Activated CD4-positive, alpha-beta T cell treated with anti-CD3 and anti-CD28 coated beads, Interleukin-2, amount 50 U/mL, for 24 hours (primary cell): Measurements from ENCODE around the gene RAB30.

ENCODE experiments used
- DNase-seq, 2 donors: peaks; one replicate each; pipeline ENCODE4 v3.0.0-alpha.2; 2020; ENCODE audit warnings: low read depth in 1 of 2, low spot score in 1 of 2

The RAB30 gene, protein sequence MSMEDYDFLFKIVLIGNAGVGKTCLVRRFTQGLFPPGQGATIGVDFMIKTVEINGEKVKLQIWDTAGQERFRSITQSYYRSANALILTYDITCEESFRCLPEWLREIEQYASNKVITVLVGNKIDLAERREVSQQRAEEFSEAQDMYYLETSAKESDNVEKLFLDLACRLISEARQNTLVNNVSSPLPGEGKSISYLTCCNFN

DNA sequence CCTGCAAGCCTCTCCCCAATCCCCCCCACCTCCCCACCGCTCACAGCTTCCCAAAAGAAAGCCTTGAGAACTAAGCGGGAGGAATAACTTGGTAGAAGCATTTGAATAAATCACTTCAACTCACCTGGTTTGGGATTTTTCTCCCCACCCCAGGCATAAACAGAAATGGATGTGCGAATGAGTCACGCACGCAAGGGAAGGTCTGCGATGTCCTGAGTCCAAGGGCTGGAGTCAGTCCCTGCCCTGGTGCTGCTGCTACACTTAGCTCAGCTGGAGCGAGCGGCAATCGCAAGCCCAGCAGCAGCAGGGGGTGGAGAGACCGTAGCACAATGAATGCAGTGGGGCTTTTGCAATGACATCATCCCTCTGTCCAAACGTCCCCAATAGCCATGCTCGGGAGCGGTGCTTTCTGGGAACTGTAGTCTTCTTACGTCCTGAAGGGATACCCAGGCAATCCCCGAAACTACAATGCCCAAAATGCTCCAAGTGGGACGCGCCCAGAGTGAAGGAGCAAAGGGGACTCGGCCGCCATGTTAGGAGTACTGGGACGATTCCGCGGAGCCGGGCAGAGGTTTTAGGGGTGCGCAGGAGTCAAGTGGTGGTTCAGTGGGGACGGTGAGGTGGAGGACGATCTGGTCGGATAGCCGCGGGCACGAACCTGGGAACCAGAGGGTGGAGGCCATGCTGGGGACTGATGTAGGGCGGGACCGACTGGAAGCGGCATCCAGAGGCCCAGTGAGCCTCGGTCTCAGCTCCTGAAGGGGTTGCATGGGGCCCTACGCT is at the start of gene RAB30:
Gene RAB30 (minus strand): TSS at position 331 of the 783 bp plus-strand sequence. CDS start 74,581 bp downstream, outside the sequence.
- peak; percentile 78 to 95 for DNase-seq

DNA sequence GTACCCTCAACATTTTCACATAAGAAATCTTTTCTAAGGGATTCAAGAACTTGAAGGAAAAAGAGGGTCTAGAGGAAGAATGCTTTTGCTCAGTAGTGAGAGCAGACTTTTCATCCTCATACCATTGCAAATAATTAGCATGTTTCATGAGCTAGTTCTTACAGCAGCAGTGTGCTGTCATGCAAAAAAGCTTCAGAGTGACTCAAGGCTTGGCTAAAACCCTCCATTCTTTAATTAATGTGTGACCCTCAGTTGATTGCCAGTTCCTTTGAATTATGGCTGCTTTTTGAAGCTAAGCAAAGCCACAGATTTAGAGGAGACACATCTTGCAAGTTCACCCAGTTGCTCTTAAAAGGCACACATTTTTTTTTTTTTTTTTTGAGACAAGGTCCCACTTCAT is 48.6 kb upstream of the RAB30 start:
- DNase-seq: no peak

DNA sequence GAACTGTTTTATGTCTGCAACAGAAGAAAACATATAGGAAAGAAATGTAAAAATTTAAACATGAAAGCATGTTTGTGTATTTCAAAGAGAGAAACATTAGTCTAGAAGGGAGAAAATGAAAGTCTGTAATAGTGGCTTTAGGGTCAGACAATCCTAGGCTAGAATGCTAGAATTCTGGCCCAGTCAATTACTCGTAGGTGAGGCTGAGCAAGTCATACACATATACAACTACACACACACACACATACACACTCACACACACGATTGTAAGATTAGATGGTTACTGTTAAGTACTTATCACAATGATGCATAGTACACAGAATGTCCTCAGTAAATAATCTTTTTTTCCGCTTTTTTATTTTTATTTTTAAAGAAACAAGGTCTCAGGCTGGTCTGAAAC is 47.5 kb upstream of the RAB30 start:
- no peak for DNase-seq

DNA sequence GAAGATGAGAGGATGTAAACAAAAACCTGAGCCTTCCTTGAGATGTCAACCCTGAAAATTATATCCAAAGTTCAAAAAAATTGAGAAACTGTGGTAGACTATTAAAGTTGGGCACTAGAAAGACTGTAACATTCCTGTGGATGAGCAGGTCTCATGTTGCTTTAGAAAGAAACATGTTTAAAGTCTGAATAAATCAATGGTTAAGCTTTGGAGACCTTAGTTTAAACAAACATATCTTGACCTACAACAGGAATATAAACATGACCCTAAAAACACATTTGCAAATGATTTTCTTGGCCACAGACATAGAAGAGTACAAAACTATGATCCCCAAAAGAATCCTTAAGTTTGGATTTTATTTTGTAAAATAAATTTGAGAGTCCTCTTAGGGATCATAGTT is 47.1 kb upstream of the RAB30 start:
- no peak for DNase-seq

DNA sequence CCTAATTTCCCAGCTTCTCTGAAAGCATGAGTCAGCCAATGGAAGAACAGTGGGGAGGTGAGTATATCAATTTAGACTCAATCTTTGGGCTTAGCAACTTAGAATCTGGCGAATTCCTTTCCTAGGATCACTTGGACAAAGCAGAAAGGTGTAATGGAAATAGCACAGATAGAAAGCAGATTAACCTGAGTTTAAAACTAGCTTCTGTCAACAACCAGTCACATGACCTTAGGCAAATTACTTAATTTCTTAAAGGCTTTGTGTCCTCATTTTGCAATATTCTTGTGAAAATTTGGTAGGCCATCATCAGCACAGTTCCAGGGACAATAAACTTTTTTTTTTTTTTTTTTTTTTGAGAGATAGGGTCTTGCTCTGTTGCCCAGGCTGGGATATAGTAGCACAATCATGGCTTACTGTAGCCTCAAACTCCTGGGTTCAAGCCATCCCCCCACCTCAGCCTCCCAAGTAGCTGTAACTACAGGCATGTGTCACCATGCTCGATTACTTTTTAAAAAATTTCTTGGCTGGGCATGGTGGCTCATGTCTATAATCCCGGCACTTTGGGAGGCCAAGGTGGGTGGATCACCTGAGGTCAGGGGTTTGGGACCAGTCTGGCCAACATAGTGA is 44.4 kb upstream of the RAB30 start:
- no peak for DNase-seq

DNA sequence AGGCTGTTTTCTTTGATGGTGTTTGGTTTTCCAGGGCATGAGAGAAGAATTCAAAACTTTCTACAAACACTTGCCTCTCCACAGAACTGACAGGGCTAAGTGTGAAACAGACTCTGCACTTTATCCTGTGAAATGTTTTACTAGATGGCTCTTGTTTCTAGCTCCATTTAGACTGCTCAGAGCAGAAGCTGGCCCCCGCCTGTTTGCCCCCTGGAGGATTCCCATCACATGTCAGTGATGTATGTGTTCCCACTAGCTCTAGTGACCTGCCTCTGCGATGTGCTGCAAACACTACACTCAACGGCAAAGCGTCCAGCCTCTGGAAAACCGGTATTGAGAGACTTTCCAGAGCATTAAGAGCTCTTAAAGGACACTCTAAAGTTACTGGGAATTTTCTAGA is 43.9 kb upstream of the RAB30 start:
- no peak for DNase-seq

DNA sequence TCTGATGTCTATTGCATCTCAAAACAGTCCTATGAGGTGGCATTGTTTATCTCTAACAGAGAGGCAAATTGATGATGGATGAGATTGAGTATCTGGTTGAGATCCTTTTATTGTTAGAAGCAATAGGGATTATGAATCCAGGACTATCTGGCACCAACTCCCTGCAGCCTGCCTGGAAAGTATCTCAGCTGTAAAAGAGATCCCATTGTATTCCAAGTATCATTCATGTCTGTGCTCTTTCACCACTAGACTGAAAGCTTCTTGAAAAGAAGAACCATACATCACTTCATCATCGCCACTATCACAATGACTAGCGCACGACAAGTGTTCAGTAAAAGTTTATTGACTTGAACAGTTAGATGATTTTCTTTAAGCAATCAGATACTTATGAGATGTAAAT is 43.3 kb upstream of the RAB30 start:
- DNase-seq: no peak

DNA sequence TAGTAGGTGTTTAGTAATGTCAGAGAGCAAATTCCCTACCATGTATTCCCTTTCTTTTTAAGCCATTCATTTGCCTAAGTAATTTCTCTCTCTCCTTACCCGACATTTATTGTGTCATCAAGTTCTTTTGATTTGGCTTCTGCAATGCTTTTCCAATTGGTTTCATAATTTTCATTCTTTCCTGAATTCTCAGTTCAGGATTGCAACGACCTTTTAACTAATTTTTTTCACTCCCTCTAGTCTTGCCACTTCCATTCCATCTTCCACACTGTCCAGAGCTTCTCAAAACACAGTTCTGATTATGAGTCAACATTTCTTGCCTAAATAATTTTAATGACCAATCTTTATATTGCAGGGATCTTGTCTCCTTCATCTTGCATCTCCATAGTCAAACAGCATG is 41.2 kb upstream of the RAB30 start:
- DNase-seq: no peak

DNA sequence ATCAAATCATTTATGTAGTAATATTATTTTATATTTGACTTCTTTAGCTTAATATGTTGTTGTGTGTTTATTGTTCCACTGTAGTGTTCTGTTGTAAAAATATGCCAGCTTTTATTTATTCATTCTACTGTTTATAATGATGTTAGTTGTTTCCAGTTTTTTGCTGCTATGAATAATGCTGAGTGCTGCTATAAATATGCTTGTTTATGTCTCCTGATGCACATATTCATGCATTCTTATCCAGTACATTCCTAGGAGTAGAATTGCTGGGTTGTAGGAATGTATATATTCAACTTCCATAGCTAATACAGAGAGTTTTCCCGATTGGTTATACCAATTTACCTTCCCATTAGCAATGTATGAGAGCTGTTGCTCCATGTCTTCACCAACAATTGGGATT is 33.5 kb upstream of the RAB30 start:
- no peak for DNase-seq

DNA sequence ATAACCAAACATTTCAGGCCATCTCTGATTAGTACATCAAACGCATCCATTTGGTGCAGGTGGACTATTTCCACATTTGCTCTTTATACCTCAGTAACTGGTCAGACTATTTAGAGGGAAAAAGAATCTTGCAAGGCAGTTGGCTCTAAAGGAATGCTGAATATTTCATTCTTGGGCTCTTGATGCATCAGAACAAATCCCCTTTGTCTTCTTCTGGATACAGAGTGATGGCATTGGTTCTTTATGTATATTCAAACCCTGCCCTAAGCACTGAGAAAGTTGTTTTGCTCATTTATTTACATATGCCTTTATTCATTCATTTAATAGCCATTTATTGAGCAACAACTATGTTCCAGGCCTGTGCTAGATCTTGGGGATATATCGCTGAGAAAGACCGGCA is 31.1 kb upstream of the RAB30 start:
- no peak for DNase-seq

DNA sequence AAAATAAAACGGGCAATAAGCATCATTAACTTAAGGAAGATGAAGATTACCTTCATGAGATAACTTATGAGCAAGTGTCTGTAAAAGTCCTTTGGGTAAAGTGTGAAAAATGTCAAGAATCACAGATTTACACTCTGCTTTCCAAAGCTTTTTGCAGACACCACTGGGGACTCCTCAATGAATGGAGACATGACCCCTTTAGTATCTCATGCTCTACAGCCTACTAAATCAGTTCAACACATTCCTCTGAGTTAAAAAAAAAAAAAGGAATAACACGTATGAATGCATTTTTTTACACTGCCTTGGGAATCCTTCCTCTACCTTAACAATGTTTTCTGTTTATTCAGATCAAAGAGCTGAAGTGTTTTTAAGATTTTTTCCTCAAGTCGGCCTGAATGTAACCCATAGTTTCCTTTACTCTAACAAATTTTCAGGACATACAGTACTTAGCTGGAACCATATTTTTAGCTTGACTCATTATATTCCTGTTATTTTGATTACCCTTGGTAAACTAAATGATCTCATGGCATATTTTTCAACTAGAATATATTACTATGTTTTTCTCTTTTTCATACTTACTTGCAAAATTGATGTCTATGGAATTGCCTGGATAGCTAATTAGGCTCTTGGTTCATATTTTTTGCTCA is 25.9 kb upstream of the RAB30 start:
- no peak for DNase-seq

DNA sequence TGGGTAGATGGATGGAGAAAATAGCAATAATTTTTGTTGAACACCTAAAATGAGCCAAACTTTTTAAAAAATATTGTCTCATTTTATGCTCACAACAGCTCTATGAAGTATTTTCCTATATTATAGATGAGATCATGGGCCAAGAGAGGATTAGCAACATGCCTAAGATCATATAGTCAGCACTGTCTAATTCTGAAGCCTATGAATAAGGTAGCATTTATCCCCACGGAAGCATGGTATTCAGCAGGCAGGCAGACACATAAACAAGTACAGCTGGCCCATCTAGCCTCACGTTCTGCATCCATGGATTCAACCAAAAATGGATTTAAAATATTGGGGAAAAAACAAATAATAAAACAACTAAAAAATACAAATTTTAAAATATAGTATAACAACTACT is 21.9 kb upstream of the RAB30 start:
- no peak for DNase-seq

DNA sequence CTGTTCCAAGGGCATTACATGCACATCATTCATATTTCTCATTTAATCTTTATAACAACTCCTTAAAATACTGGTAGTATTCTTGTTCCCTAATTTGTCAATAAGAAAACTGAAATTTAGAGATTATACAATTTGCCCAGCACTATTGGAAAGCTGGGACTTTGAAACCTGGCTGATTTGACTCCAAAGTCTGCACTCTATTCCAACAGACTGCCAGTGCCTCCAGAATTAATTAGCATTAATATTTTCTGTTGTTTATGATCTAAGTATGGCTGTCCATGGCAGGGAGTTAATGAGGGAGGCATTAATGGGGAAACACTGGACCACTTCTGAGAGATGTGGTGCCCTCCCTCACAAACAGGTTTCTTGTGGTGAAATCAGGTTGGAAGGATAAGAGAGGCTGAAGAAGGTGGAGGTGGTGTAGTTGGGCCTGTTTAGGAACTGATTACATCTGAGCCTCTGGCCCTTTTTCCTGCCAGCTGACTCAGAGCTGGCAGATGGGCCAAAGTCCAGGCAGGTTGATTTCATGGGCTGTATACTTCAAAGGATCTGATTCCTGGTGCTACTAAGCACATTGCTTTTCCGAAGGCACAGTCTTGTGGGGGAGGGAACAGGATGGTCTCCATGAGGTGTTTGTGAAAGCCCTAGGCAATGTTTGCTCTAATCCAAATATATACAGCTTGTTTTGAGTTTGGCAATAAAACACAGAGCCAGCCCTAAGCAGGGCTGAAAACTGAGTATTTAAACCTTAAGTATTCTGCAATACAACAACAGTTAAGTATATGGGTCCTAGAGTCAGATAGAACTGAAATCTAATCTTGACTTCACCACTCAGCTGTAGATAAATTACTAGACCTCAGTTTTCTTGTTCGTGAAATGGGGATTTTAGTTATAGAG is 21.0 kb upstream of the RAB30 start:
- DNase-seq: no peak

DNA sequence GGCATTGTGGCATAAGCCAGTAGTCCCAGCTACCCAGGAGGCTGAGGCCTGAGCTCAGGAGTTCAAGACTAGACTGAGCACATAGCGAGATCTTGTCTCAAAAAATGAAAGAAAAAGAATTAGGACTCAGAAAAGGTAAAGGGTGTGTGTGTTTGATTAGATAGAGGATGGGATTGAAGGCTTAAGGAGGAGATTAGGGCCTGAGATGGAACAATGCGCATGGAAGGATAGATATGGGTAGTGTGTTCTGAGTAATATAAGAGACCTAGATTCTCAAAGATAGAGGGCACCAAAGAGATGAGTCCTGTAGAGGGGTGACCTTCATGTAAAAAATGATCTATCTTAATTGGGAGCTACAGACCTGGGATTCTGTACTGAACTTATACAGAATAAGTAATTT is 17.3 kb upstream of the RAB30 start:
- DNase-seq: no peak

DNA sequence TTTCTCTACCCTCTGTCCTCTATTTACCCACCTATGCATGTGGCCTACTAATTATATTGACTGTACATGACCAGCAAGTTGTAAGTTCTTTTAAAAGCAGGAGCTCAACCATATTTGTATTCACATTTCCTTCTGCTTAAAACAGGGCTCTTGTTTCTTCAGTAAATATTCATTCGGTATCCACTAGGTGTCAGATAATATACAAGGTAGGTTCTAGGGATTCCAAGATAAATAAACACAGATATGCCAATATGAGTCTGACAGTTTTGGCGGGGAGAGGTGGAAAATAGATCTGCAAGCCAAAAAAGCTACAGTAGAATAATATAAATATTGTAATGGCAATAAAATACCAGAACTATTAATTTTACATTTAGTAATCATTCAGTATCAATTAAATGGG is 15.3 kb upstream of the RAB30 start:
- DNase-seq: no peak

DNA sequence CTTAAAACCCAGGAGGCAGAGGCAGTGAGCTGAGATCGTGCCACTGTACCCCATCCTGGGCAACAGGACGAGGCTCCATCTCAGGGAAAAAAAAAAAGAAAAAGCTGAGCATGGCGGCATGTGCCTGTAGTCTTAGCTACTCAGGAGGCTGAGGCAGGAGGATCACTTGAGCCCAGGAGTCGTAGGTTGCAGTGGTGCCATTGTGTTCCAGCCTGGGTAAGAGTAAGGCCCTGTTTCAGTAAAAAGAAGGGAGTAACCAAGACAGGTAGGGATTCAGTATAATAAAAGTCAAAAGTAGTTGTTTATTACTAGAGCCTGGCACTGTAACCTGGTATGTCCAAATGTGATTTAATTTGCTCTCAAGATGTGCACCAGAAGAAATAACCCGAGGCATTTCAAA is 8.1 kb upstream of the RAB30 start:
- no peak for DNase-seq

DNA sequence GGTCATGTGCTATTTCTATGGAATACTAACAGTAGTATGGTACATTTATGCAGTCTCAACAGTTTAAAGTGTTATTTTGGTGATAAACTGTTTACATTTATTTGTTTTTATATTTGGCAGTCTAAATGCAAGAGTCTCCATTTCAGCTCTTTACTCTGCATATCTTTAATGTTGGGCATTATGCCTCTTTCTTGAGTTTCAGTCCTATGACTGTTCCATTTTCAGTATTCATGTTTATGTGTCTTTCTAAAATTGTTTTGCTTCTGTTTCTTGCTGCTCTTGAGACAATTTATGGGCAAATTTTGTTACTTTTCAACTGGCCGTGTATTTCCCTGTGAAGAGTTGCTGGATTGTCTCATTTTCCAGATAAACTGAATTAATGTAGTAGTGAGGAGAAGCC is 6.6 kb upstream of the RAB30 start:
- DNase-seq: no peak

DNA sequence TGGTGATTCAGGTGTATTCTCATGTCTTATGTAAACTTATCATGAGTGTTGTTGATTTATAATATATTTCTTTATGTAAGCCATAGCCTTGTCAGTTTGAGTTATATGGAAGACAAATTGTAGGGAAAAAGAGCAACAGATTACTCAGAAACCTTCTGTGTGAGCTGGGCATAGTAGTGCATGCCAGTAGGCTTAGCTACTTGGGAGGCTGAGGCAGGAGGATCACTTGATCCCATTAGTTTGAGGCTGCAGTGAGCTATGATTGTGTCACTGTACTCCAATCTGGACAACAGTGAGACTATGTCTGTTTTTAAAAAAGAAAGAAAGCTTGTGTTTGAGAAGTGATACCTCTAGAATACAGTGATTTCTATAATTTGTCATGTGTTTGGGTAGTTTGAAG is 2.2 kb upstream of the RAB30 start:
- no peak for DNase-seq

DNA sequence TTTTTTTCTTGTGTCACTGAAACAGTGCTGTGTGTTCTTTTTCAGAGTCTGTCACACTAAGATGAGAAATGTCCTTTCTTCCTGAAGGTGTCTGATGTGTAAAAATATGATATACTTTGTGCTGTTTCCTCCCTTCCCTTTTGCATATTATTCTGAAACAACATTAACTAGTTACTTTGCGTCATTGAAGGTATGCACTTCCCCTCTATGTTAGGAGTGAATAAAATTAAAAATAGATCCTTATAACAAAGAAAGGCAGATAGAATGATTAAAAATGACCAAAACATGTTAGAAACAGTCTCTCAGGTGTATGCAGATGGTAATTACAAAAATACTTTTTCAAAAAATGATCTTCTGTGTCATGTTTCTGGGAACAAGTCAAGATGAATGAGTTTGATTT is 1.6 kb upstream of the RAB30 start:
- no peak for DNase-seq

DNA sequence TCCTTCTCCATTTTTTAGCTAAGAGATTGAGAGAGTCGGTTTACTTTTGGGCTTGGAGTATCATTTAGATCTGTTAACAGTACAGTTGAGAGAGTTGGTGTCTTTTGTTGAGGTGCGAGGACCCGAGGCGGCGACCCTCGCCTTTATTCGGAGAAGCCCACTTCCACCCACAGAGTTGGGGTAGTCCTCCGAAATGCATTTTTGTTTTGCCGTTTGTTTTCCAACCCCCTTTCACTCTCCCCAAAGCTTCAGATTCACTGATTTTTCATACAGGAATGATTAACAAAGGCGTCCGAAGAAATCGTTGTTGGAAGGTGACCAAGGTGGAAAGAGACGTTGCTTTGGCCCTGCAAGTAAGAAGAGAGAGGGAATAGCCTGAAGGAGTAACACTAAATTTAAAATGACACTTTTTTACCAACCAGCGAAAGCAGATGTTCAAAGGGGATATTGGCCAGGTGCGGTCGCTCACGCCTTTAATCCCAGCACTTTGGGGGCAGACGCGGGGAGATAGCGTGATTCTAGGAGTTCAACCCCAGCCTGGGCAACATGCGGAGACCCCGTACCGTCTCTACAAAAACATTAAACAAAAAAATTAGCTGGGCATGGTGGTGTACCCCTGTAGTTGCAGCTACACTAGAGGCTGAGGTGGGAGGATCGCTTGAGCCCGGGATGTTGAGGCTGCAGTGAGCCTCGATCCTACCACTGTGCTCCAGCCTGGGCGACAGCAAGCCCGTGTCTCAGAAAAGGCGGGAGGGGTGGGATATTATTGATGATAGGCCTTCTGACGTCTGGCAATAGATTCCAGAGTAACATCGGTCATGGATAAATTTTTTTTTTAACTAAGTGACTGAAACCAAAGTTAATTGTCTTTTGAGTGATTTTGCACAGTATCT is 899 bp upstream of the RAB30 start:
- DNase-seq: no peak
